Activated CD8-positive, alpha-beta T cell treated with anti-CD3 and anti-CD28 coated beads for 36 hours (primary cell): ENCODE results near the gene DOCK4. TPM values are rescaled to one million over a fixed set of nuclear protein-coding genes. Genes with fewer than 3 reads are reported as not detected.

ENCODE experiments used
- ATAC-seq: fragments of 200-7000 bp; cut with Tn5 transposase; one replicate; pipeline ENCODE4 v1.10.0; 2021; ENCODE audit warnings: mild to moderate bottlenecking, moderate library complexity
- CTCF ChIA-PET: fragments of 350-600 bp; sonication (Branson Sonifier 250); formaldehyde crosslinking; loops from one replicate; lab custom pipeline; 2021; ENCODE audit warnings: antibody characterized with exemption; lab: Charles Lee
- POLR2A ChIA-PET: fragments of 350-600 bp; sonication (Branson Sonifier 250); formaldehyde crosslinking; loops from one replicate; lab custom pipeline; 2021; ENCODE audit warnings: antibody characterized with exemption; lab: Charles Lee
- DNase-seq: peaks from one replicate; pipeline ENCODE4 v3.0.0-alpha.2; 2020
- H3K27ac Mint-ChIP-seq: one replicate; pipeline ENCODE4 v1.8.0; 2021; ENCODE audit warnings: mild to moderate bottlenecking, mixed read lengths
- H3K27me3 Mint-ChIP-seq: one replicate; pipeline ENCODE4 v1.8.0; 2021; ENCODE audit warnings: mixed read lengths
- H3K36me3 Mint-ChIP-seq: one replicate; pipeline ENCODE4 v1.8.0; 2021; ENCODE audit warnings: low read depth, mixed read lengths
- H3K4me1 Mint-ChIP-seq: one replicate; pipeline ENCODE4 v1.8.0; 2021; ENCODE audit warnings: low read depth, mixed read lengths
- H3K4me3 Mint-ChIP-seq: one replicate; pipeline ENCODE4 v1.8.0; 2021; ENCODE audit warnings: mild to moderate bottlenecking, moderate library complexity, mixed read lengths
- H3K9me3 Mint-ChIP-seq: one replicate; pipeline ENCODE4 v1.8.0; 2021; ENCODE audit warnings: mixed read lengths
- intact Hi-C: fragments of 100-400 bp; cut with micrococcal nuclease; formaldehyde crosslinking; loops from one replicate; pipeline ENCODE4 v1.10.0; 2022
- total RNA-seq, 2 experiments: library from RNA; stranded (reverse); gene quantifications; one replicate each; pipeline ENCODE4 v1.2.3, GENCODE V29; 2021
- TF ChIP-seq, protein P1 (sequence below): fragments of 200-600 bp; IDR thresholded peaks from one replicate; pipeline ENCODE4 v1.8.0; 2022; ENCODE audit warnings: antibody characterized with exemption, mild to moderate bottlenecking

Gene DOCK4
- total RNA-seq, 2 experiments from 2014 or later: 0.31 to 0.32 TPM

DNA sequence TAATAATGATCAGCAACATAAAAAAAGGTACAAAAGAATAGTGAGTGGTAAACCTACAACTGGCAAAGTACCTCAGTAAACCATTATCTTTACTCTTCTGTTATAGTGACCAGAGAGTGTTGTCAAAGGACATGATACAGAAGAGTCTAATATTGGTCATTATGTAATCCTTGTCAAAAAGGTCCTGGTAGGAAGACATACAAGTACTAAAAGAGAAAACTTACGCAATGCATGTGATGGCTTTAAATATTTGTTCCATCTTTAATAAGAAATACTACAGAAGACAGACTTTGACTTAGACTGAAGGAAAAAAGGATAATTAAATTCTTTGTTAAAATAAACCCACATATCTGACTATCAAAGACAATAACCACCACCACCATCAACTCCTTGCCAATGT, 6.5 kb downstream of the DOCK4 start:
- POLR2A ChIA-PET: no interaction called here
- Mint-ChIP-seq H3K4me3 (no peak overlapping the region), H3K27me3 (peaks cover 55% of the 10 kb centered on the region), H3K4me1 (peaks cover 21% of the 10 kb centered on the region), H3K36me3 (no peaks in the 10 kb centered on the region), H3K9me3 (no peaks in the 10 kb centered on the region), H3K27ac (no peak overlapping the region)
- intact Hi-C loops: no loop called here
- TF ChIP-seq, protein P1, sequence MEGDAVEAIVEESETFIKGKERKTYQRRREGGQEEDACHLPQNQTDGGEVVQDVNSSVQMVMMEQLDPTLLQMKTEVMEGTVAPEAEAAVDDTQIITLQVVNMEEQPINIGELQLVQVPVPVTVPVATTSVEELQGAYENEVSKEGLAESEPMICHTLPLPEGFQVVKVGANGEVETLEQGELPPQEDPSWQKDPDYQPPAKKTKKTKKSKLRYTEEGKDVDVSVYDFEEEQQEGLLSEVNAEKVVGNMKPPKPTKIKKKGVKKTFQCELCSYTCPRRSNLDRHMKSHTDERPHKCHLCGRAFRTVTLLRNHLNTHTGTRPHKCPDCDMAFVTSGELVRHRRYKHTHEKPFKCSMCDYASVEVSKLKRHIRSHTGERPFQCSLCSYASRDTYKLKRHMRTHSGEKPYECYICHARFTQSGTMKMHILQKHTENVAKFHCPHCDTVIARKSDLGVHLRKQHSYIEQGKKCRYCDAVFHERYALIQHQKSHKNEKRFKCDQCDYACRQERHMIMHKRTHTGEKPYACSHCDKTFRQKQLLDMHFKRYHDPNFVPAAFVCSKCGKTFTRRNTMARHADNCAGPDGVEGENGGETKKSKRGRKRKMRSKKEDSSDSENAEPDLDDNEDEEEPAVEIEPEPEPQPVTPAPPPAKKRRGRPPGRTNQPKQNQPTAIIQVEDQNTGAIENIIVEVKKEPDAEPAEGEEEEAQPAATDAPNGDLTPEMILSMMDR: no peak
- DNase-seq: no peak
- no peak for ATAC-seq
- CTCF ChIA-PET: no interaction called here

DNA sequence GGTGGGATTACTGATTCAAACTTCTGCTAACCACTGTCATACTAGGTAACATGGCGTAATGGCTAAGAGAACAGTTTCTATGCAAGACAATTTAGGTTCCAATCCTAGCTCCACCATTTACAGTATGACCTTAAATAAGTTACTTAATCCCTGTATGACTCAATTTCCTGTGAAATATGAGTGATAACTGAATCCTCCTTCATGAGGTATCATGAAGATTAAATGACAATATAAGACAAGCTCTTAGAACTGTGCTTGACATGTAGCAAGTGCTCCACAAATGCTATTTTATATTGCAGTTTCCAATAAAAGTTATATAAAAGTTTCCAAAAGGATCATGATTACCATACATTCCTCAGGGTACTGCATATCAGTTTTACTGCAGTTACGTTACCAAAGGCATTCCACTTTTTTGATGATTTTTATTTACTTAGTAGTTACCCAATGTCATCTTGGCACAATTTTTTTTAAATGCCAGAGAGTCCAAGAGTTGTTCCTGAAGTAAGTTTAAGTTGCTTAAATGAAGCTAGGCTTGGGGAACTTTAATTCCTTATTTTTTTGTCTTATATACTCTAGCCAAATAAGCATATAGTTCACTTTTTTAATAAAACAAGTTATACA, 7.1 kb downstream of the DOCK4 start:
- no peak overlapping the region for H3K27ac Mint-ChIP-seq
- H3K27me3 Mint-ChIP-seq: peaks cover 52% of the 10 kb centered on the region
- POLR2A ChIA-PET: no interaction called here
- ATAC-seq (peak; percentile 70), DNase-seq (no peak)
- H3K9me3 Mint-ChIP-seq: no peaks in the 10 kb centered on the region
- intact Hi-C loops: no loop called here
- no peaks in the 10 kb centered on the region for H3K36me3 Mint-ChIP-seq
- H3K4me3 Mint-ChIP-seq: no peak overlapping the region
- peaks cover 16% of the 10 kb centered on the region for H3K4me1 Mint-ChIP-seq
- TF ChIP-seq, protein P1: no peak
- CTCF ChIA-PET: no interaction called here

DNA sequence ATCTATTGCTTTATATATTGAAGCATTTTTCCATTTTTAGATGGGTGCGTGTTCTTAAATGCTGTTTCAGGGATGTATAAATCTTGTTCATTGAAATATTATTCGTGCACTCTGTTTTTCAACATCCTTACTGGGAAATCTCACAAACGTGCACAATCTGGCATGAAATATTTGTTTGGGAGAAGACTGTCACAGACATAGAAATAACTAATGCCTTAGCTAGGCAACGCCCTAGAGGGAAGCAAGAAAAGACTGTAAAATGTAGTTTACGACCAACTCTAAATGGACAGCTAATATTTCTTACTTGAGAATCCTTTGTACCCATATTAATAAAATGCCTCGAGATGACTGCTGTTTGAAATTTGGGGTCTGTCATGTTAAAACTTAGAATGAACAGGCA, 8.9 kb downstream of the DOCK4 start:
- Mint-ChIP-seq H3K27ac (no peak overlapping the region), H3K4me3 (no peak overlapping the region), H3K36me3 (no peaks in the 10 kb centered on the region), H3K4me1 (peaks cover 8% of the 10 kb centered on the region), H3K9me3 (no peaks in the 10 kb centered on the region), H3K27me3 (peaks cover 50% of the 10 kb centered on the region)
- ChIA-PET CTCF (no interaction called here), POLR2A (no interaction called here)
- intact Hi-C loops: no loop called here
- TF ChIP-seq, protein P1: no peak
- ATAC-seq: no peak
- no peak for DNase-seq

DNA sequence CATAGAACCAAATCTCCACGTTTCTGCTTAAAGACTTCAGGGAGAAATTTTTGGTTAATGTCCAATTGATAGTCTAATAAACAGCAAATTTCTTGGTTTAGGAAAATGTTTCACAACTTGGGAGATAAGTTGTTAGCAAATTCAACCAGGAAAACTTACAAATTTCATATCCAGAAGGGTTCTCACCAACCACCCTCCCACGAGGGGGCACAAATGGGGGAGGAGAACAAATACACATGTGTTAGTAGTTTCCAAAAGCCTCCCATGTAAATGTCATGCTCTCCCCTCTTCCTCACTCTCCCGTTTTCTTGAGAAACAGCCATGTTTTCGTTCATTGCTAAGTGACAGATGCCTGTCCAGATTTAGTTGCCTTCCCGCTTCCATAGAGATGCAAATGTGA, 10.5 kb downstream of the DOCK4 start:
- ATAC-seq (no peak), DNase-seq (no peak)
- H3K9me3 Mint-ChIP-seq: no peaks in the 10 kb centered on the region
- ChIA-PET CTCF (no interaction called here), POLR2A (no interaction called here)
- peaks cover 35% of the 10 kb centered on the region for H3K27me3 Mint-ChIP-seq
- TF ChIP-seq, protein P1: no peak
- peaks cover 12% of the 10 kb centered on the region for H3K4me1 Mint-ChIP-seq
- intact Hi-C loops: no loop called here
- no peak overlapping the region for H3K4me3 Mint-ChIP-seq
- no peak overlapping the region for H3K27ac Mint-ChIP-seq
- H3K36me3 Mint-ChIP-seq: no peaks in the 10 kb centered on the region

DNA sequence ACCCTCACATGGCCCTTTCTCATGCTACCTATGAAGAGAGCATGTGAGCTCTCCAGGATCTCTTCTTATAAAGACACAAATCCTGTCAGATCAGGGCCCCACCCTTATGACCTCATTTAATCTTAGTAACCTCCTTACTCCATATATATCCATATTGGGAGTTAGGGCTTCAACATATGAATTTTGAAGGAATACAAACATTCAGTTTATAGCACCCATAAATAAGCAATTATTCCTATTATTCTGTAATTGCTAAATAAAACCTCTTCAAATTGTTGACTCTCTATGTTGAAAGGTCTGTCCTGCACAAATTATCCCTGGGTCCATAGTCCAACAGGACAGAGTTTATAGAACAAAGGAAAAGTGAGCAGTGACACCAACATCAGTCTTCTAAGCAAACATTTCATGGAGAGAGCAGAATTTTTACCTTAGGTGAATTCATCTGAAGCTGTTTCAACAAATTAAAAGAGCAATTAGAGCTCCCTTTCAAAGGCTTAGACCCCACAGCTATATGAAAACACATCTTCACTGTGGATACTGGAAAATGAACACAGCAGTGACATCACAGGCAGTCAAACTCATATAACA, 12.2 kb downstream of the DOCK4 start:
- no peaks in the 10 kb centered on the region for H3K36me3 Mint-ChIP-seq
- ATAC-seq: no peak

More for the DNA sequence above, 12.2 kb downstream of the DOCK4 start:
- no peak overlapping the region for H3K4me3 Mint-ChIP-seq
- POLR2A ChIA-PET: no interaction called here
- TF ChIP-seq, protein P1: no peak
- H3K27ac Mint-ChIP-seq: no peak overlapping the region
- no peak for DNase-seq
- no peaks in the 10 kb centered on the region for H3K9me3 Mint-ChIP-seq
- CTCF ChIA-PET: no interaction called here
- intact Hi-C loops: no loop called here
- peaks cover 10% of the 10 kb centered on the region for H3K4me1 Mint-ChIP-seq
- H3K27me3 Mint-ChIP-seq: peaks cover 32% of the 10 kb centered on the region
